BJ (cell line): ENCODE measurements around the gene TRAPPC3. TPM values are rescaled to one million over a fixed set of nuclear protein-coding genes. Genes with fewer than 3 reads are reported as not detected.
A peak's percentile ranks its signal among the peaks of the same experiment; 100 is the strongest.

Source experiments
- CTCF ChIA-PET: fragments of 350-600 bp; formaldehyde crosslinking; extraction: SDS; loops from one replicate; lab custom pipeline; 2021; ENCODE audit warnings: antibody characterized with exemption, inconsistent platforms; lab: Yijun Ruan, JAX
- POLR2A ChIA-PET: fragments of 300-600 bp; sonication (Branson Sonifier 250); formaldehyde crosslinking; extraction: SDS; loops from one replicate; lab custom pipeline; 2021; ENCODE audit warnings: antibody characterized with exemption; lab: Charles Lee
- DNase-seq: peaks from one replicate; pipeline ENCODE4 v3.0.0-alpha.2; 2011; ENCODE audit warnings: low read depth
- H3K27me3 ChIP-seq: 2 replicates; pipeline ENCODE4 v1.6.0; 2011; ENCODE audit warnings: low read length; ENCODE audit not compliant: control insufficient read depth, insufficient read depth
- H3K36me3 ChIP-seq: 2 replicates; pipeline ENCODE4 v1.5.1; 2011; ENCODE audit warnings: low read length; ENCODE audit not compliant: control insufficient read depth, insufficient read depth
- H3K4me3 ChIP-seq: 2 replicates; pipeline ENCODE4 v1.5.1; 2011; ENCODE audit warnings: low read depth, mild to moderate bottlenecking, control low read depth, low read length
- polyA plus RNA-seq: library from polyadenylated mRNA; depleted of rRNA; stranded (reverse); fragments of >200 nt; gene quantifications from 2 replicates; pipeline ENCODE4 v1.2.3, GENCODE V29; 2011
- TF ChIP-seq, protein P1 (sequence below): IDR thresholded peaks from 2 replicates; pipeline ENCODE4 v1.5.1; 2011; ENCODE audit warnings: low read depth, mild to moderate bottlenecking, control low read depth, inconsistent platforms, low read length, moderate library complexity; ENCODE audit not compliant: insufficient read depth

TRAPPC3 gene
- polyA plus RNA-seq, 1 experiment: 65.4 TPM

DNA sequence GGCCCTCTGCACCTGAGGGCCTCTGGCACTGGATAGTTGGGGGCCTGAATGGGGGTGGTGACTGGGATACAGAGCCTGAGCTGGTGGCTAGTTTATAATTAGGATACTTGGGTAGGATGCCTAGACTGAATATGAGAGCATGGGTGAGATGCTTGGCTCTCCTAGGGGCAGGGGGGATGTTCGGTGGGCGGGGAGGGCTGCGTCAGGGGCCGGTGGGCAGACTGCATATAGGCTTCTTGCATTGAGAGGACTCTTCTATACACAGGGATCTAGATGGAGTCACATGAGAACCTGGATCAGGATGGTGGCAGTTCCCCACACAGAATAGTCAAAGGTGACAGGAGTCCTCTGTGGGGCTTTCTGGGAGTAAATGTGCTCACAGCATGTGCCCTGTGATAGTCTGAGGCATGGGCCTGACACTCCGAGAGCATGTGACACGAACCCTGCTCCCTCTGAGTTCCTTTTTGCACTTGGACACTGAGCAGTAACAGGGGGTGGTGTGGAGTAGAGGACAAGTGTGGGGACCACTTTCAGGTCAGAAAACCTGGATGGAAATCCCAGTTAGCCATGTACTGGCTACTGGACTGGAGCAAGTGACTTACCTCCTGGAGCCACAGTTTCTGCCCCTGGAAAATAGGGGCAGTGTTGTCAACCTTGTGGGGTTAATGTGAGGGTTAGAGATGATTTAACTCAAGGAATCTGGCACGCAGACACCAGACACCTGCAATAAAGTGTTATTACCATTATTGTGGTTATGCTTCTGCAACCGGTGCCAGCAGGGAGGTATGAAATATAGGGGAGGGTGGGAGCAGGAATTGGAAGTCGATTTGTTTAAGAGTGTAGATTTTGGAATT lies 8.9 kb upstream of the TRAPPC3 start:
- CTCF ChIA-PET: no interaction called here
- Histone ChIP-seq H3K27me3 (no peaks in the 10 kb centered on the region), H3K4me3 (peak overlapping the region; percentile 94), H3K36me3 (no peaks in the 10 kb centered on the region)
- DNase-seq: no peak
- POLR2A ChIA-PET: no interaction called here
- TF ChIP-seq, protein P1, sequence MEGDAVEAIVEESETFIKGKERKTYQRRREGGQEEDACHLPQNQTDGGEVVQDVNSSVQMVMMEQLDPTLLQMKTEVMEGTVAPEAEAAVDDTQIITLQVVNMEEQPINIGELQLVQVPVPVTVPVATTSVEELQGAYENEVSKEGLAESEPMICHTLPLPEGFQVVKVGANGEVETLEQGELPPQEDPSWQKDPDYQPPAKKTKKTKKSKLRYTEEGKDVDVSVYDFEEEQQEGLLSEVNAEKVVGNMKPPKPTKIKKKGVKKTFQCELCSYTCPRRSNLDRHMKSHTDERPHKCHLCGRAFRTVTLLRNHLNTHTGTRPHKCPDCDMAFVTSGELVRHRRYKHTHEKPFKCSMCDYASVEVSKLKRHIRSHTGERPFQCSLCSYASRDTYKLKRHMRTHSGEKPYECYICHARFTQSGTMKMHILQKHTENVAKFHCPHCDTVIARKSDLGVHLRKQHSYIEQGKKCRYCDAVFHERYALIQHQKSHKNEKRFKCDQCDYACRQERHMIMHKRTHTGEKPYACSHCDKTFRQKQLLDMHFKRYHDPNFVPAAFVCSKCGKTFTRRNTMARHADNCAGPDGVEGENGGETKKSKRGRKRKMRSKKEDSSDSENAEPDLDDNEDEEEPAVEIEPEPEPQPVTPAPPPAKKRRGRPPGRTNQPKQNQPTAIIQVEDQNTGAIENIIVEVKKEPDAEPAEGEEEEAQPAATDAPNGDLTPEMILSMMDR: no peak

DNA sequence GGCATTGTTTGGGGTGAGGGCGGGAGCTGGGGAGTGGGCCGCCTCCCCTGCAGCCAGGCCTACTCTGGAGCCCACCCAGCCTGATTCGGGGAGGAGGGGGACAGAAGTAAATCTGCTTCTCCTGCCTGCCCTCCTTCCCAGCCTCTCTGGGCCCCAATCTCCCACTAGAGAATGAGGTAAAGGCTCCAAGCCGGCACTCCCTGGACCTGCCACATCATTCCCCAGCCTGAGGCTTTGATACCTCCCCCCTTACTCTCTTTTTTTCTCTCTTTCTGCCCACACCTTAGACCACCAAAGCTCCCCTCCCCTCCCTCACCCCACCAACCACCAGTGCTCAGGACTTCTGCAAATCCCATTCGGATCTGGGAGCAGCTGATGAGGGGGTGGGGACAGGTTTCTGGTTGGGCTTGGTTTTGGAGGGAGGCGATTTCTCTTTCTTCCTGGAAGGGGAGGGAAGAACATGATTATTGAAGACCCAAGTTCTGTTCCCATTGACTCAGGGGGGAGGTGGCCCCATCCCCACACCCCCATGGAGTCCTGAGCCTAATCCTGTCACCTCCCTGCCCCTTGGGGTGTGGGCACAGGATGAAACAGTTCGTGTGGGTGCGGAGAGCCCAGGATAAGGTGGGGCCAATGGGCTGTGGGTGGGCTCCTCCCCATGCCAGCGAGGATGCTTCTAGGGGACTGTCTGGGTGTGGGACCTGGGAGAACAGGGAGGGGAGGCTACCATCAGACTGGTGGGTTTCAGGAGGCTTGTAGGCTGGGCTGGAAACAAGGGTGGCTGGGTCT lies 8.0 kb upstream of the TRAPPC3 start:
- H3K4me3 ChIP-seq: peak overlapping the region; percentile 94
- TF ChIP-seq, protein P1: no peak
- no peak for DNase-seq
- H3K27me3 ChIP-seq: no peaks in the 10 kb centered on the region
- CTCF ChIA-PET: interaction anchor here (1.1 to 2.9 kb wide), 2 partner anchors 31 to 128 kb away, joined by 3 to 17 read pairs; no protein-coding TSS in a partner anchor
- POLR2A ChIA-PET: no interaction called here
- no peaks in the 10 kb centered on the region for H3K36me3 ChIP-seq

DNA sequence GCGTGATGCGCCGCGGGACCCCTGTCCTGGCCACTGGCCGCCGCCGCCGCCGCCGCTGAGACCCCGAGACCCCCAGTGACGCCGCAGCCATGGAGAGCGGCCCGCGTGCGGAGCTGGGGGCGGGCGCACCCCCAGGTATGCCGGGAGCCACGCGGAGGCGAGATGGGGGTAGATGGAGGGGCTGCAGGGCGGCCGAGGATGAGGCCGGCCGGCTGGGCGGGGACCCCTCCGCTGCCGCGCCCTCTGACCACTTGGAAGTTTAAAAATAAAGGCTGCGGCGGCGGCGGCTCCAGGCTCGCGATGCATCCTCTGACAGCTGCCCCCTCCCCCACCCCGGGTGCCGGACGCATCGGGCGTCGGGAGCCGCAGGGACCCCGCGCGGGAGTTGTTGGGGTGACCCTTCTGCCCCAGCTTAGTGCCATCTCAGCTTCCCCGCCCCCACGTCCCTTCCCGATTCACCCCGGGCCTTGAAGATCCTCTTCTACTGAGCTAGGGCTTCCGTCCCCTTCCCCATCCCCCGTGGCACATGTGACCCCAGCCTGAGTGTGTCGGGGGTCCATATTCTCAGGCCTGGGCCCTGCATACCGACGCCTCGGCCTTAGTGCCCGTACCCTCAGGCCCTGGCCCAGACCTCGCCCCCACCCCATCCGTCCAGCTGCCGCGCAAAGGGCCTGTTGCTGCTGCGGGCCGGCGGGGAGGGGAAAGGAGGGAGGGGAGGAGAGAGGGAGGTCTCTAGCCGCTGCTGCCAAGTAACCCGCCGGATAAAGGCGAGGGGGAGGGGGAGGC lies 7.2 kb upstream of the TRAPPC3 start:
- POLR2A ChIA-PET: no interaction called here
- H3K36me3 ChIP-seq: no peaks in the 10 kb centered on the region
- H3K27me3 ChIP-seq: no peaks in the 10 kb centered on the region
- no peak for DNase-seq
- CTCF ChIA-PET: interaction anchor here (1.1 to 2.9 kb wide), 4 partner anchors 32 to 129 kb away, joined by 3 to 17 read pairs (median 4); partner anchors contain the start of gene THRAP3
- H3K4me3 ChIP-seq: peak overlapping the region; percentile 94
- TF ChIP-seq, protein P1: no peak

DNA sequence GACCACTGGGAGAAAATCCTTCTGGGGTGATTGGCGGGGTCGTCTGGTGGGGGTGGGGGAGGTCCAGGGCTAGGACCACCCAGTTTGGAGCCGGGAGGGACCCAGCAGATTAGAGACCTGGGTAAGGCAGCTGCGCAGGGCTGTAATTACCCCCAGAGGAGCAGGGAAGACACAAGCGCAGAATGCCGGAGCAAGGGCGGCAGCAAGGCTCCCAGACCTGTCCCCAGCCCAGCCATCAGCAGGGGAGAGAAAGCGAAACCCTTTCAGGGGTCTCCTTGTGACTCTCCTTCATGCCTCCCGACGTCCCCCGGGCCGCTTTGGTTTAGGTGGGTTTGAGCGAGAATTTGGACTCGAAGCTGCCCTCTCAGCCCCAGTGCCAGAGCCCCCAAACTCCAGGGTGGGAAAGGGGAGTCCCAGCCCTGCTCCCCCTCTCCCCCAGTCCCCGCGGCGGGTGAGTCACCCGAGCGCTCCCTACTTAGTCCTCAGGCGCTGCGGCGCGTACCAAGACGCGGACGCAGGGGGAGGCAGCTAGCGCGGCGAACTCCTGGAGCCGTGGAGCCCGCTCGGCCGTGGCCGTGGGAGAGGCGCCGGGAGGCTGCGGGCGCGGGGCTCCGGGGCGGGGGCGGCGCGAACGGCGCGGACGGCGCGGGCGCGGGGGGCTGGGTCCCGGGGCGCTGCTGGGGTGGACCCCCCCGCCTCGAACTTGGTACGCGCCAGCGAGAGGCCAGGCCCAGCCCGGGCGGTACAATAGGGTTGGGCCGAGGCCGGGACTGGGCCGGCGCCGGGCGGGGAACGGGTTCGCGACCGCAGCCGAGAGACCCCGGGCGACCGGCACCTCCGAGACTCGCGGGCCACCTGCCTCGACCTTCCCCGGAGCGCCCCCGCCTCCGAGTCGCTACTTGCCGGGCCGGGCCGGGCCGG lies 6.4 kb upstream of the TRAPPC3 start, which contains the start of gene MAP7D1:
Gene MAP7D1 (plus strand): TSS at position 753 of the 921 bp plus-strand sequence. CDS start 258 bp downstream, outside the sequence.
- Histone ChIP-seq H3K4me3 (peak within 1 kb of the TSS; percentile 94), H3K36me3 (no peaks in the 10 kb centered on the region), H3K27me3 (no peaks in the 10 kb centered on the region)
- CTCF ChIA-PET: interaction anchor here (1.1 to 2.9 kb wide), 4 partner anchors 33 to 130 kb away, joined by 3 to 17 read pairs (median 4); partner anchors contain the start of gene THRAP3
- TF ChIP-seq, protein P1: no peak
- no peak for DNase-seq
- POLR2A ChIA-PET: no interaction called here
